HepG2 (cell line): ENCODE measurements around the gene MADD.

ENCODE experiments used
- CEBPB ChIP-seq: IDR thresholded peaks from 2 replicates; pipeline ENCODE4 v1.6.1; 2011; ENCODE audit warnings: low read depth, low read length, improper control_type of control experiment, borderline replicate concordance
- GTF2F1 ChIP-seq: fragments of 150-350 bp; IDR thresholded peaks from 2 replicates; pipeline ENCODE4 v1.6.1; 2014; ENCODE audit warnings: low read length
- IRX3 ChIP-seq: sonication (generic); formaldehyde crosslinking; IDR thresholded peaks from 2 replicates; pipeline ENCODE4 v1.8.1; 2023; ENCODE audit warnings: mild to moderate bottlenecking, low read depth, missing genetic modification reagents, borderline replicate concordance
- PRPF4 ChIP-seq: fragments of 200-400 bp; formaldehyde crosslinking; IDR thresholded peaks from 2 replicates; pipeline ENCODE4 v1.6.1; 2016; ENCODE audit warnings: low read length, low read depth; ENCODE audit not compliant: poor library complexity, severe bottlenecking
- RAD21 ChIP-seq: fragments of 450-650 bp; formaldehyde crosslinking; IDR thresholded peaks from 2 replicates; pipeline ENCODE4 v1.5.0; 2020; ENCODE audit warnings: mild to moderate bottlenecking
- SP2 ChIP-seq: sonication (generic); formaldehyde crosslinking; IDR thresholded peaks from 2 replicates; pipeline ENCODE4 v1.5.1; 2020; ENCODE audit warnings: mild to moderate bottlenecking, missing genetic modification reagents
- ZBTB7A ChIP-seq: sonication (generic); formaldehyde crosslinking; IDR thresholded peaks from 2 replicates; pipeline ENCODE4 v1.8.0; 2022; ENCODE audit warnings: mild to moderate bottlenecking, missing genetic modification reagents
- ZFP90 ChIP-seq: sonication (generic); formaldehyde crosslinking; IDR thresholded peaks from 2 replicates; pipeline ENCODE4 v1.8.0; 2022; ENCODE audit warnings: missing genetic modification reagents, mild to moderate bottlenecking, inconsistent platforms, borderline replicate concordance
- ZFYVE20 ChIP-seq: sonication (generic); formaldehyde crosslinking; IDR thresholded peaks from 2 replicates; pipeline ENCODE4 v1.8.0; 2023; ENCODE audit warnings: low read depth, mild to moderate bottlenecking, moderate library complexity, missing genetic modification reagents, borderline replicate concordance
- ZNF572 ChIP-seq: sonication (generic); formaldehyde crosslinking; IDR thresholded peaks from 2 replicates; pipeline ENCODE4 v1.5.1; 2020; ENCODE audit warnings: mild to moderate bottlenecking, missing genetic modification reagents
- TF ChIP-seq, protein P1 (sequence below): sonication (generic); formaldehyde crosslinking; IDR thresholded peaks from 2 replicates; pipeline ENCODE4 v1.5.1; 2020; ENCODE audit warnings: mild to moderate bottlenecking, missing genetic modification reagents, moderate library complexity
- TF ChIP-seq, protein P2 (sequence below): sonication (generic); formaldehyde crosslinking; IDR thresholded peaks from 2 replicates; pipeline ENCODE4 v1.5.0; 2020; ENCODE audit warnings: mild to moderate bottlenecking, missing genetic modification reagents, moderate library complexity
- TF ChIP-seq, protein P3 (sequence below): sonication (generic); formaldehyde crosslinking; IDR thresholded peaks from 2 replicates; pipeline ENCODE4 v1.4.0; 2020; ENCODE audit warnings: mild to moderate bottlenecking, missing genetic modification reagents

DNA sequence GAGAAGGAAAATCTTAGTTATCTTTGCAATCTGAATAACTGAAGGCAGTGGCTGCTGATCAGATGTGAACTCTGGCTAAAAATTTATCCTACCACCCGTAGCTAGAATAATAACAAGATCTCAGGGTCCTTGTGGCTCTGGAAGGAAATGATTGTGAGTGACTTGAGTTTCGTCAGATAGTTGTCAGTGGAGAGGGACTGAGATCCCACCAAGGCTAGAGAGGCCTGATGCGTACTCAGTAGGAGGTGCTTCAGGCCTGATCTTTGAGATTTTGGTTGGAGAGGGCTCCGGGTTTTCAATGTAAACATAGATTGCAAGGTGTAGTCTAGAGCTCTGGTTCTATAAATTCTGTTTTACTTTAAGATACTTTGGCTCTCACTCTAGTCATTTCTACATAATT is 1.4 kb downstream of the MADD start:
- no peak for TF ChIP-seq IRX3 (CRISPR knock-in tag)
- no peak for TF ChIP-seq SP2 (CRISPR knock-in tag)
- TF ChIP-seq, protein P1, sequence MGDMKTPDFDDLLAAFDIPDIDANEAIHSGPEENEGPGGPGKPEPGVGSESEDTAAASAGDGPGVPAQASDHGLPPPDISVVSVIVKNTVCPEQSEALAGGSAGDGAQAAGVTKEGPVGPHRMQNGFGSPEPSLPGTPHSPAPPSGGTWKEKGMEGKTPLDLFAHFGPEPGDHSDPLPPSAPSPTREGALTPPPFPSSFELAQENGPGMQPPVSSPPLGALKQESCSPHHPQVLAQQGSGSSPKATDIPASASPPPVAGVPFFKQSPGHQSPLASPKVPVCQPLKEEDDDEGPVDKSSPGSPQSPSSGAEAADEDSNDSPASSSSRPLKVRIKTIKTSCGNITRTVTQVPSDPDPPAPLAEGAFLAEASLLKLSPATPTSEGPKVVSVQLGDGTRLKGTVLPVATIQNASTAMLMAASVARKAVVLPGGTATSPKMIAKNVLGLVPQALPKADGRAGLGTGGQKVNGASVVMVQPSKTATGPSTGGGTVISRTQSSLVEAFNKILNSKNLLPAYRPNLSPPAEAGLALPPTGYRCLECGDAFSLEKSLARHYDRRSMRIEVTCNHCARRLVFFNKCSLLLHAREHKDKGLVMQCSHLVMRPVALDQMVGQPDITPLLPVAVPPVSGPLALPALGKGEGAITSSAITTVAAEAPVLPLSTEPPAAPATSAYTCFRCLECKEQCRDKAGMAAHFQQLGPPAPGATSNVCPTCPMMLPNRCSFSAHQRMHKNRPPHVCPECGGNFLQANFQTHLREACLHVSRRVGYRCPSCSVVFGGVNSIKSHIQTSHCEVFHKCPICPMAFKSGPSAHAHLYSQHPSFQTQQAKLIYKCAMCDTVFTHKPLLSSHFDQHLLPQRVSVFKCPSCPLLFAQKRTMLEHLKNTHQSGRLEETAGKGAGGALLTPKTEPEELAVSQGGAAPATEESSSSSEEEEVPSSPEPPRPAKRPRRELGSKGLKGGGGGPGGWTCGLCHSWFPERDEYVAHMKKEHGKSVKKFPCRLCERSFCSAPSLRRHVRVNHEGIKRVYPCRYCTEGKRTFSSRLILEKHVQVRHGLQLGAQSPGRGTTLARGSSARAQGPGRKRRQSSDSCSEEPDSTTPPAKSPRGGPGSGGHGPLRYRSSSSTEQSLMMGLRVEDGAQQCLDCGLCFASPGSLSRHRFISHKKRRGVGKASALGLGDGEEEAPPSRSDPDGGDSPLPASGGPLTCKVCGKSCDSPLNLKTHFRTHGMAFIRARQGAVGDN (CRISPR knock-in tag) = no peak
- no peak for TF ChIP-seq ZBTB7A (CRISPR knock-in tag)
- no peak for TF ChIP-seq CEBPB
- TF ChIP-seq ZNF572 (CRISPR knock-in tag) = no peak
- TF ChIP-seq, protein P2, sequence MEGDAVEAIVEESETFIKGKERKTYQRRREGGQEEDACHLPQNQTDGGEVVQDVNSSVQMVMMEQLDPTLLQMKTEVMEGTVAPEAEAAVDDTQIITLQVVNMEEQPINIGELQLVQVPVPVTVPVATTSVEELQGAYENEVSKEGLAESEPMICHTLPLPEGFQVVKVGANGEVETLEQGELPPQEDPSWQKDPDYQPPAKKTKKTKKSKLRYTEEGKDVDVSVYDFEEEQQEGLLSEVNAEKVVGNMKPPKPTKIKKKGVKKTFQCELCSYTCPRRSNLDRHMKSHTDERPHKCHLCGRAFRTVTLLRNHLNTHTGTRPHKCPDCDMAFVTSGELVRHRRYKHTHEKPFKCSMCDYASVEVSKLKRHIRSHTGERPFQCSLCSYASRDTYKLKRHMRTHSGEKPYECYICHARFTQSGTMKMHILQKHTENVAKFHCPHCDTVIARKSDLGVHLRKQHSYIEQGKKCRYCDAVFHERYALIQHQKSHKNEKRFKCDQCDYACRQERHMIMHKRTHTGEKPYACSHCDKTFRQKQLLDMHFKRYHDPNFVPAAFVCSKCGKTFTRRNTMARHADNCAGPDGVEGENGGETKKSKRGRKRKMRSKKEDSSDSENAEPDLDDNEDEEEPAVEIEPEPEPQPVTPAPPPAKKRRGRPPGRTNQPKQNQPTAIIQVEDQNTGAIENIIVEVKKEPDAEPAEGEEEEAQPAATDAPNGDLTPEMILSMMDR (CRISPR knock-in tag) = no peak
- no peak for TF ChIP-seq PRPF4
- no peak for TF ChIP-seq ZFYVE20 (CRISPR knock-in tag)
- no peak for TF ChIP-seq GTF2F1
- TF ChIP-seq ZFP90 (CRISPR knock-in tag) = no peak
- TF ChIP-seq, protein P3, sequence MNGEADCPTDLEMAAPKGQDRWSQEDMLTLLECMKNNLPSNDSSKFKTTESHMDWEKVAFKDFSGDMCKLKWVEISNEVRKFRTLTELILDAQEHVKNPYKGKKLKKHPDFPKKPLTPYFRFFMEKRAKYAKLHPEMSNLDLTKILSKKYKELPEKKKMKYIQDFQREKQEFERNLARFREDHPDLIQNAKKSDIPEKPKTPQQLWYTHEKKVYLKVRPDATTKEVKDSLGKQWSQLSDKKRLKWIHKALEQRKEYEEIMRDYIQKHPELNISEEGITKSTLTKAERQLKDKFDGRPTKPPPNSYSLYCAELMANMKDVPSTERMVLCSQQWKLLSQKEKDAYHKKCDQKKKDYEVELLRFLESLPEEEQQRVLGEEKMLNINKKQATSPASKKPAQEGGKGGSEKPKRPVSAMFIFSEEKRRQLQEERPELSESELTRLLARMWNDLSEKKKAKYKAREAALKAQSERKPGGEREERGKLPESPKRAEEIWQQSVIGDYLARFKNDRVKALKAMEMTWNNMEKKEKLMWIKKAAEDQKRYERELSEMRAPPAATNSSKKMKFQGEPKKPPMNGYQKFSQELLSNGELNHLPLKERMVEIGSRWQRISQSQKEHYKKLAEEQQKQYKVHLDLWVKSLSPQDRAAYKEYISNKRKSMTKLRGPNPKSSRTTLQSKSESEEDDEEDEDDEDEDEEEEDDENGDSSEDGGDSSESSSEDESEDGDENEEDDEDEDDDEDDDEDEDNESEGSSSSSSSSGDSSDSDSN (CRISPR knock-in tag) = no peak
- TF ChIP-seq RAD21 (CRISPR knock-in tag) = no peak
